ENCODE data around the gene TMX1. TPM values are rescaled to one million over a fixed set of nuclear protein-coding genes. Genes with fewer than 3 reads are reported as not detected.

Gene TMX1
- total RNA-seq, 1 donor from 2014 or later = 56.2 TPM

- no peak overlapping the region for H3K27ac Mint-ChIP-seq (ENCODE audit: unreplicated experiment)
- DNase-seq (ENCODE audit: low read depth) = no peak
- FAIRE-seq = no peak
Measured at GRCh38 chr14:51261151-51261550, 21.1 kb downstream of the TMX1 start.

GRCh38 chr14:51262868-51263267, 22.8 kb downstream of the TMX1 start:
- H3K27ac Mint-ChIP-seq (ENCODE audit: unreplicated experiment) = no peak overlapping the region
- Histone ChIP-seq H4K20me1 (ENCODE audit: insufficient read depth, low read length) (no peaks in the 10 kb centered on the region), H3K79me2 (ENCODE audit: insufficient read depth, low read length) (no peaks in the 10 kb centered on the region), H3K9ac (ENCODE audit: low read length) (no peak overlapping the region), H2AFZ (ENCODE audit: low read depth, low read length) (no peak overlapping the region), H3K4me3 (ENCODE audit: insufficient read depth, low read depth, low read length) (no peak overlapping the region), H3K27ac (ENCODE audit: low read depth, low read length) (no peak overlapping the region), H3K9me3 (ENCODE audit: insufficient read depth, low read depth, low read length) (no peaks in the 10 kb centered on the region), H3K36me3 (ENCODE audit: insufficient read depth, low read length) (peaks cover 3% of the 10 kb centered on the region), H3K27me3 (ENCODE audit: insufficient read depth, low read length) (no peaks in the 10 kb centered on the region), H3K4me1 (ENCODE audit: insufficient read depth, low read length) (no peaks in the 10 kb centered on the region), H3K4me2 (ENCODE audit: low read length) (no peak overlapping the region)
- peaks cover 15% of the 10 kb centered on the region for H3K36me3 Mint-ChIP-seq (ENCODE audit: low read depth, unreplicated experiment)
- peaks cover 7% of the 10 kb centered on the region for H3K4me1 Mint-ChIP-seq (ENCODE audit: low read depth, unreplicated experiment)
- H3K4me3 Mint-ChIP-seq (ENCODE audit: unreplicated experiment) = no peak overlapping the region
- no peak for TF ChIP-seq EZH2 (IDR thresholded peaks at IDR 0.05; ENCODE audit: insufficient read depth, low read length)
- no peak for TF ChIP-seq CTCF (IDR thresholded peaks at IDR 0.05; ENCODE audit: insufficient read depth, low read depth, low read length)
- H3K9me3 Mint-ChIP-seq (ENCODE audit: unreplicated experiment) = no peaks in the 10 kb centered on the region
- no peaks in the 10 kb centered on the region for H3K27me3 Mint-ChIP-seq (ENCODE audit: low read depth, unreplicated experiment)
- FAIRE-seq (no peak), DNase-seq (ENCODE audit: low read depth) (no peak)

More at GRCh38 chr14:51261151-51261550, 21.1 kb downstream of the TMX1 start:
- Mint-ChIP-seq H3K36me3 (ENCODE audit: low read depth, unreplicated experiment) (peaks cover 16% of the 10 kb centered on the region), H3K9me3 (ENCODE audit: unreplicated experiment) (no peaks in the 10 kb centered on the region), H3K27me3 (ENCODE audit: low read depth, unreplicated experiment) (no peaks in the 10 kb centered on the region), H3K4me3 (ENCODE audit: unreplicated experiment) (no peak overlapping the region), H3K4me1 (ENCODE audit: low read depth, unreplicated experiment) (peaks cover 7% of the 10 kb centered on the region)
- Histone ChIP-seq H3K4me2 (ENCODE audit: low read length) (no peak overlapping the region), H3K27me3 (ENCODE audit: insufficient read depth, low read length) (no peaks in the 10 kb centered on the region), H2AFZ (ENCODE audit: low read depth, low read length) (no peak overlapping the region), H3K79me2 (ENCODE audit: insufficient read depth, low read length) (no peaks in the 10 kb centered on the region), H3K9me3 (ENCODE audit: insufficient read depth, low read depth, low read length) (no peaks in the 10 kb centered on the region), H3K9ac (ENCODE audit: low read length) (no peak overlapping the region), H3K4me1 (ENCODE audit: insufficient read depth, low read length) (no peaks in the 10 kb centered on the region), H4K20me1 (ENCODE audit: insufficient read depth, low read length) (no peaks in the 10 kb centered on the region), H3K4me3 (ENCODE audit: insufficient read depth, low read depth, low read length) (no peak overlapping the region), H3K36me3 (ENCODE audit: insufficient read depth, low read length) (peaks cover 3% of the 10 kb centered on the region), H3K27ac (ENCODE audit: low read depth, low read length) (no peak overlapping the region)
- TF ChIP-seq CTCF (IDR thresholded peaks at IDR 0.05; ENCODE audit: insufficient read depth, low read depth, low read length) (no peak), EZH2 (IDR thresholded peaks at IDR 0.05; ENCODE audit: insufficient read depth, low read length) (no peak)

GRCh38 chr14:51269634-51270033, 29.6 kb downstream of the TMX1 start:
- Histone ChIP-seq H3K9ac (ENCODE audit: low read length) (no peak overlapping the region), H3K4me1 (ENCODE audit: insufficient read depth, low read length) (no peaks in the 10 kb centered on the region), H3K79me2 (ENCODE audit: insufficient read depth, low read length) (no peaks in the 10 kb centered on the region), H3K4me3 (ENCODE audit: insufficient read depth, low read depth, low read length) (no peak overlapping the region), H4K20me1 (ENCODE audit: insufficient read depth, low read length) (no peaks in the 10 kb centered on the region), H3K9me3 (ENCODE audit: insufficient read depth, low read depth, low read length) (no peaks in the 10 kb centered on the region), H3K36me3 (ENCODE audit: insufficient read depth, low read length) (no peaks in the 10 kb centered on the region), H2AFZ (ENCODE audit: low read depth, low read length) (no peak overlapping the region), H3K4me2 (ENCODE audit: low read length) (no peak overlapping the region), H3K27ac (ENCODE audit: low read depth, low read length) (no peak overlapping the region), H3K27me3 (ENCODE audit: insufficient read depth, low read length) (no peaks in the 10 kb centered on the region)
- Mint-ChIP-seq H3K4me1 (ENCODE audit: low read depth, unreplicated experiment) (no peaks in the 10 kb centered on the region), H3K36me3 (ENCODE audit: low read depth, unreplicated experiment) (peaks cover 4% of the 10 kb centered on the region), H3K27ac (ENCODE audit: unreplicated experiment) (no peak overlapping the region), H3K9me3 (ENCODE audit: unreplicated experiment) (no peaks in the 10 kb centered on the region), H3K27me3 (ENCODE audit: low read depth, unreplicated experiment) (no peaks in the 10 kb centered on the region), H3K4me3 (ENCODE audit: unreplicated experiment) (no peak overlapping the region)
- TF ChIP-seq EZH2 (IDR thresholded peaks at IDR 0.05; ENCODE audit: insufficient read depth, low read length) (no peak), CTCF (IDR thresholded peaks at IDR 0.05; ENCODE audit: insufficient read depth, low read depth, low read length) (no peak)
- no peak for DNase-seq (ENCODE audit: low read depth)
- no peak for FAIRE-seq
